Effector memory CD8-positive, alpha-beta T cell (primary cell): Measurements from ENCODE around the gene ABCA8.
"Not testable (repeated sequence)": the region's sequence is repeated elsewhere in the genome, so short reads cannot be mapped to it uniquely, and the experiment has no call there.

Experiments
- ATAC-seq: fragments of 150-1000 bp; cut with Tn5 transposase; replicated peaks from 2 replicates; pipeline ENCODE4 v1.10.0; 2021; ENCODE audit warnings: mild to moderate bottlenecking, moderate library complexity
- DNase-seq, 3 experiments: peaks; one replicate each; pipeline ENCODE4 v3.0.0; 2021
- H3K27ac Mint-ChIP-seq, 2 donors: one replicate each; pipeline ENCODE4 v1.8.0; 2022; ENCODE audit warnings: mild to moderate bottlenecking in 2 of 2, mixed read lengths in 2 of 2, moderate library complexity in 2 of 2
- H3K27me3 Mint-ChIP-seq, 2 donors: one replicate each; pipeline ENCODE4 v1.8.0; 2022; ENCODE audit warnings: mixed read lengths in 2 of 2
- H3K36me3 Mint-ChIP-seq: one replicate; pipeline ENCODE4 v1.8.0; 2022; ENCODE audit warnings: mild to moderate bottlenecking, moderate library complexity, mixed read lengths; ENCODE audit not compliant: insufficient read depth
- H3K4me1 Mint-ChIP-seq, 2 donors: one replicate each; pipeline ENCODE4 v1.8.0; 2022; ENCODE audit warnings: low read depth in 2 of 2, mixed read lengths in 2 of 2
- H3K4me3 Mint-ChIP-seq, 2 donors: one replicate each; pipeline ENCODE4 v1.8.0; 2022; ENCODE audit warnings: mild to moderate bottlenecking in 2 of 2, mixed read lengths in 2 of 2, moderate library complexity in 2 of 2
- H3K9me3 Mint-ChIP-seq, 2 donors: one replicate each; pipeline ENCODE4 v1.8.0; 2022; ENCODE audit warnings: mixed read lengths in 2 of 2

The ABCA8 gene

DNA sequence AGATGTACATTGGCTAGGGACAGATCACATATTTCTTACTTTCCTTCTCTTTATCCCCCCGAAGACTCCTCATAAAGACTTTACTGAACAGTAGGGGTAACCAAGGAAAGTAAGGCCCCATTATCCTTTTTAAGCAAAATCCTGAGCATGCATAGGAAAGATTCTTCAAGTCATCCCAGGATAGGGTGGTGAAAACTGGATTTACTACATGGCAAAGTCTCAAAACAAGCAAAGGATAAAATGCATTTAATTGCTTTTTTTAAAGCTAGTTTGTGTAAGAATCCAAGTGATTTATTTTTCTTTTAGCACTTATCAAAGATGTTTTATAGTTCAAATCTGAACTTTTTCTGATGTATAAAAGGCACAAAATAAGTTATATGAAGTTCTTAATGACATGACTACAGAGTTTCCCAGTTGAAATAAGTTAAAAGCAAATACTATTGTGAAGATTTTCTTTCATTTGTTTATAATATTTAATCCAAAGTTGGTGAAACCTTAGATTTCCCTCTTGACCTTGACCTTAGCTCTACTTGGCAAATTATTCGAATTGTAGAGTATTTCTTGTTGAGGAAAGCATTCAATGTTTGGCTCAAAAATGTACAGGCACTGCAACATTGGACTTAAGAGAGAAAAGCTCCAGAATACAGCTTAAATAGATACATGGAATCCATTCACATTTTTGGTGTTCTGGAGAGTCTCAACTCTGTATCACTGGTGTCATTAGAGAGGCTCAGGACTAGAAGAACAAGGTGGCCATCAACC, 104.3 kb downstream of the ABCA8 start:
- Mint-ChIP-seq H3K27ac (no peak overlapping the region), H3K9me3 (peaks cover 0 to 2% of the 10 kb centered on the region in 2 donors), H3K27me3 (peaks cover 18 to 48% of the 10 kb centered on the region in 2 donors), H3K4me3 (no peak overlapping the region), H3K4me1 (no peaks in the 10 kb centered on the region), H3K36me3 (no peaks in the 10 kb centered on the region)
- DNase-seq = no peak
- no peak for ATAC-seq

DNA sequence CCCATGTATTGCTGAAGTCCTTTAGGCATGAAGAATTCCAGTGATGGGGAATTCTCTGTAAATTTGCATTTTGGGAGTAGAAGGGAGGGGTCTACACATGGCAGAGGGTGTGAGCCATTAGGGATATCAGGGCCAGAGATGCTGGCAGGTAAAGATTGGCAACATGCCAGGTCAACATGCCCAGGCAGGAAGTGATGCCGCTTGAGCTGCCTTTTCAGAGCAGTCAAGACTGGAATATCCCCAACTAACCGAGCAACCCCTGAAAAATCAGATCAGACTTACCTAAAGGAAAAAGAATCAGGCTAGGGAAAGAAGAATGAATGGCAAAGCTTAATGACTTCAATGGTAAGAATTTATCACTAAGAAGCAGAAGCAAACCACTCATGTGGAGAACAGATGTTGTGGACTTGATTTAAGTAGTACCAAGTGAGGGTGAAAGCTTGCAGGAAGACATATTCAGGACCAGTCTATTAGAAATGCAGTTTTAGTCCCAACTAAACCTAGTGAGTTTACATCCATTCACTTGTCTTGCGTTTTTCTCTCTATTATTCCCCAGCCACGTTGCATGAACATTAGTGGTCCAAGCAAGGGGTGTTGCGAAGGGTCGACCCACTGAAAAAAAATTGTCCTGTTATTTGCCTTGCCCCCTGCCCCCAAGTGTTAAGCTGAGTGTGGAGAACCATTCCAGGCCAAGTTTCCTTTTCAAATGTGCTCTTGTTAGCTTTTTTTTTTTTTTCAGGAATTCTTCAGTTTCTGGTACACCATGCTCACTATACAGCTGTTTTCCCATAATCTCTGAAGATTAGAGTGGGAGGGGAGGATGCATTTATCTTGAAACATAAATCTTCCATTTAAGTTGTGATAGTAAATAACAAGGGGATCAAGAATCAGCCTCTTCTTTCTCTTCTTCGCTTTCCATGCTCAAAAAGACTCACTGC, 105.2 kb downstream of the ABCA8 start:
- Mint-ChIP-seq H3K9me3 (peaks cover 0 to 2% of the 10 kb centered on the region in 2 donors), H3K4me1 (no peaks in the 10 kb centered on the region), H3K4me3 (no peak overlapping the region), H3K27me3 (peaks cover 18 to 54% of the 10 kb centered on the region in 2 donors), H3K36me3 (no peaks in the 10 kb centered on the region), H3K27ac (no peak overlapping the region)
- DNase-seq (no peak), ATAC-seq (no peak)

- H3K4me3 Mint-ChIP-seq = no peak overlapping the region
- H3K9me3 Mint-ChIP-seq = peaks cover 0 to 4% of the 10 kb centered on the region in 2 donors
- no peak for ATAC-seq
- H3K27me3 Mint-ChIP-seq = peaks cover 29 to 52% of the 10 kb centered on the region in 2 donors
- no peaks in the 10 kb centered on the region for H3K4me1 Mint-ChIP-seq
- DNase-seq = no peak
- no peak overlapping the region for H3K27ac Mint-ChIP-seq
- no peaks in the 10 kb centered on the region for H3K36me3 Mint-ChIP-seq
Measured at GRCh38 chr17:68847711-68848110, 107.5 kb downstream of the ABCA8 start.

DNA sequence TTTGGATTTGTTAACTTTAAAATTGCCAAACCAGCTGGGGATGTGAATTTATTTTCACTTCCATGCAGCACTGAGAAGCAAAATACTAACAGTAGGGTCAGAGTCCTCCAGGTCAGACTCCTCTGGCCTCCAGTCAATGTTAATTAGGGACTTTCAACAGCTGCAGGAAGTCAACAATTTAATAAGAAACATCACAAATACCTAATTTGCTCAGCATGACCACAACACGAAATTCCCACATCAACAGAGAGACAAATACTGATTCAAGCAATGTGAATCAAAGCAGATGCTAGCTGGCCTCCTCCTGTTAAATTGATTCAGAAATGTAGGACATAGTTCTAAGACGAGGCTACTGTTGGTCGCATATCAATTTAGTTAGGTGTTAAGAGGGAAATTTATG, 111.7 kb downstream of the ABCA8 start:
- peaks cover 28 to 54% of the 10 kb centered on the region in 2 donors for H3K27me3 Mint-ChIP-seq
- no peak overlapping the region for H3K4me3 Mint-ChIP-seq
- no peaks in the 10 kb centered on the region for H3K36me3 Mint-ChIP-seq
- H3K4me1 Mint-ChIP-seq = no peaks in the 10 kb centered on the region
- ATAC-seq = no peak
- H3K9me3 Mint-ChIP-seq = peaks cover 0 to 2% of the 10 kb centered on the region in 2 donors
- H3K27ac Mint-ChIP-seq = no peak overlapping the region
- DNase-seq = no peak

GRCh38 chr17:68840073-68840472, 115.1 kb downstream of the ABCA8 start:
- ATAC-seq = no peak
- H3K4me3 Mint-ChIP-seq = no peak overlapping the region
- no peak overlapping the region for H3K27ac Mint-ChIP-seq
- peaks cover 47 to 66% of the 10 kb centered on the region in 2 donors for H3K27me3 Mint-ChIP-seq
- no peaks in the 10 kb centered on the region for H3K36me3 Mint-ChIP-seq
- H3K9me3 Mint-ChIP-seq = peaks cover 0 to 2% of the 10 kb centered on the region in 2 donors
- DNase-seq = no peak
- no peaks in the 10 kb centered on the region for H3K4me1 Mint-ChIP-seq

- peaks cover 46% of the 10 kb centered on the region in 2 donors for H3K27me3 Mint-ChIP-seq
- no peaks in the 10 kb centered on the region for H3K4me1 Mint-ChIP-seq
- H3K9me3 Mint-ChIP-seq = no peaks in the 10 kb centered on the region
- H3K27ac Mint-ChIP-seq = no peak overlapping the region
- DNase-seq (no peak), ATAC-seq (no peak)
- H3K4me3 Mint-ChIP-seq = no peak overlapping the region
- no peaks in the 10 kb centered on the region for H3K36me3 Mint-ChIP-seq
Measured at GRCh38 chr17:68835071-68835470, 120.1 kb downstream of the ABCA8 start.

GRCh38 chr17:68834328-68834836, 120.8 kb downstream of the ABCA8 start:
- Mint-ChIP-seq H3K36me3 (no peaks in the 10 kb centered on the region), H3K9me3 (no peaks in the 10 kb centered on the region), H3K4me3 (no peak overlapping the region), H3K27ac (no peak overlapping the region), H3K27me3 (peaks cover 40 to 41% of the 10 kb centered on the region in 2 donors), H3K4me1 (no peaks in the 10 kb centered on the region)
- ATAC-seq = no peak
- no peak for DNase-seq

- no peaks in the 10 kb centered on the region for H3K9me3 Mint-ChIP-seq
- no peaks in the 10 kb centered on the region for H3K36me3 Mint-ChIP-seq
- ATAC-seq (no peak), DNase-seq (no peak)
- no peak overlapping the region for H3K4me3 Mint-ChIP-seq
- peaks cover 30 to 42% of the 10 kb centered on the region in 2 donors for H3K27me3 Mint-ChIP-seq
- no peak overlapping the region for H3K27ac Mint-ChIP-seq
- H3K4me1 Mint-ChIP-seq = no peaks in the 10 kb centered on the region
Measured at GRCh38 chr17:68832109-68832802, 122.9 kb downstream of the ABCA8 start.

- ATAC-seq (no peak), DNase-seq (no peak)
- Mint-ChIP-seq H3K9me3 (no peaks in the 10 kb centered on the region), H3K27me3 (peaks cover 19 to 33% of the 10 kb centered on the region in 2 donors), H3K4me1 (no peaks in the 10 kb centered on the region), H3K36me3 (no peaks in the 10 kb centered on the region), H3K27ac (no peak overlapping the region), H3K4me3 (no peak overlapping the region)
Measured at GRCh38 chr17:68831170-68831569, 124.0 kb downstream of the ABCA8 start.

GRCh38 chr17:68830313-68830712, 124.9 kb downstream of the ABCA8 start:
- H3K4me3 Mint-ChIP-seq = no peak overlapping the region
- DNase-seq (no peak), ATAC-seq (no peak)
- no peak overlapping the region for H3K27ac Mint-ChIP-seq
- H3K4me1 Mint-ChIP-seq = no peaks in the 10 kb centered on the region
- H3K9me3 Mint-ChIP-seq = no peaks in the 10 kb centered on the region
- no peaks in the 10 kb centered on the region for H3K36me3 Mint-ChIP-seq
- H3K27me3 Mint-ChIP-seq = peaks cover 18 to 31% of the 10 kb centered on the region in 2 donors

DNA sequence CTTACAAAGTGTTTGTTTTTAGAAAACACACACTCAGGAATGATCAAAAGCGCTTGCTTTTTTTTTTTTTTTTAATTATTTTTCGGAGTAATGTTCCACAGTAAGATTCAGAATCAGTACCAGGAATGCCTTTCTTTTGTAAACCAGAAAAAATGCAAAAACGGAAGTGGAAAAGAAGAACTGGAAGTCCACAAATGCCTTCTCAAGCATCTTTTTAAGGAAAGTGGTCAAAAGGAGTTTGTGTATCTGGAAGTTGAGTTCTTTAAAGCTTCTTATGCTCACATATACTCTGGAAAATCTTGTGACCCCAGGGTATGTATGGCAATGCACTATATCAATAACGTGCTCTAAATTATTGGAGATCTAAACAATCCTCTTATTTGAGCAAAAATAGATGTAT, 126.0 kb downstream of the ABCA8 start:
- no peaks in the 10 kb centered on the region for H3K9me3 Mint-ChIP-seq
- DNase-seq = no peak

GRCh38 chr17:68824707-68825106, 130.5 kb downstream of the ABCA8 start:
- Mint-ChIP-seq H3K4me1 (no peaks in the 10 kb centered on the region), H3K9me3 (no peaks in the 10 kb centered on the region), H3K4me3 (no peak overlapping the region), H3K36me3 (no peaks in the 10 kb centered on the region), H3K27ac (no peak overlapping the region), H3K27me3 (peaks cover 26 to 27% of the 10 kb centered on the region in 2 donors)
- no peak for ATAC-seq
- no peak for DNase-seq

More for the DNA sequence above, 126.0 kb downstream of the ABCA8 start:
- H3K27ac Mint-ChIP-seq = no peak overlapping the region
- H3K27me3 Mint-ChIP-seq = peaks cover 18 to 31% of the 10 kb centered on the region in 2 donors
- H3K4me1 Mint-ChIP-seq = no peaks in the 10 kb centered on the region
- ATAC-seq = no peak
- no peak overlapping the region for H3K4me3 Mint-ChIP-seq
- H3K36me3 Mint-ChIP-seq = no peaks in the 10 kb centered on the region

DNA sequence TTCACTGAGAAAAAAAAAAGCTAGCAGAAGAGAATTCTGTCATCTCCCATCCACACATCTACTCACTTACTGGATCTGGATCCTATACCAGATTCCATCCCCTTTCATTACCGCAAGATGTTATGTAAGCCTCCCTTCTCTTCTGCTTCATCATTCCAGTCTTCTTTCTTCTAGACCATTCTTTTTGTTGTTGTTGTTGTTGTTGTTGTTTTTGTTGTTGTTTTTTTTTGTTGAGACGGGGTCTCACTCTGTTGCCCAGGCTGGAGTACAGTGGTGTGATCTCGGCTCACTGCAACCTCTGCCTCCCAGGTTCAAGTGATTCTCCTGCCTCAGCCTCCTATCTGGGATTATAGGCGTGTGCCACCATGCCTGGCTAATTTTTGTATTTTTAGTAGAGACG, 131.0 kb downstream of the ABCA8 start:
- H3K27ac Mint-ChIP-seq, ATAC-seq, H3K36me3 Mint-ChIP-seq, H3K9me3 Mint-ChIP-seq, H3K4me1 Mint-ChIP-seq, DNase-seq, H3K4me3 Mint-ChIP-seq: not testable (repeated sequence)
- peaks cover 27 to 30% of the 10 kb centered on the region in 2 donors for H3K27me3 Mint-ChIP-seq
